Loucy (cell line): ENCODE measurements around the gene PPP2R3B.

Experiments used
- H2AFZ ChIP-seq: fragments of 200-600 bp; sonication (generic); 2 replicates; pipeline ENCODE4 v1.6.0; 2016; ENCODE audit warnings: antibody characterized with exemption, mild to moderate bottlenecking, low read length, moderate library complexity
- H3F3A ChIP-seq: fragments of 200-600 bp; 2 replicates; pipeline ENCODE4 v1.6.0; 2016; ENCODE audit warnings: antibody characterized with exemption, low read depth, mild to moderate bottlenecking
- H3K27me3 ChIP-seq: fragments of 200-600 bp; sonication (generic); 2 replicates; pipeline ENCODE4 v1.6.1; 2014; ENCODE audit warnings: low read length, mild to moderate bottlenecking; ENCODE audit not compliant: insufficient read depth, poor library complexity, severe bottlenecking
- H3K36me3 ChIP-seq: fragments of 200-600 bp; sonication (generic); 2 replicates; pipeline ENCODE4 v1.6.1; 2016; ENCODE audit warnings: low read length; ENCODE audit not compliant: insufficient read depth
- H3K4me1 ChIP-seq: fragments of 200-600 bp; sonication (generic); 2 replicates; pipeline ENCODE4 v1.5.1; 2014; ENCODE audit warnings: low read length, mild to moderate bottlenecking; ENCODE audit not compliant: insufficient read depth, poor library complexity, severe bottlenecking
- H3K4me2 ChIP-seq: fragments of 200-600 bp; sonication (generic); 2 replicates; pipeline ENCODE4 v1.6.0; 2014; ENCODE audit warnings: antibody characterized with exemption, low read length, low read depth, mild to moderate bottlenecking; ENCODE audit not compliant: poor library complexity, severe bottlenecking
- H3K4me3 ChIP-seq: fragments of 200-600 bp; sonication (generic); 2 replicates; pipeline ENCODE4 v1.5.1; 2014; ENCODE audit warnings: low read length, mild to moderate bottlenecking, mixed read lengths; ENCODE audit not compliant: poor library complexity, severe bottlenecking
- H3K79me2 ChIP-seq: fragments of 200-600 bp; sonication (generic); 2 replicates; pipeline ENCODE4 v1.6.1; 2014; ENCODE audit warnings: low read length; ENCODE audit not compliant: insufficient read depth
- H3K9ac ChIP-seq: fragments of 200-600 bp; sonication (generic); 2 replicates; pipeline ENCODE4 v1.6.0; 2014; ENCODE audit warnings: mild to moderate bottlenecking, low read depth, low read length, moderate library complexity; ENCODE audit not compliant: poor library complexity, severe bottlenecking
- H3K9me2 ChIP-seq: fragments of 200-600 bp; sonication (generic); replicated peaks from 2 replicates; pipeline ENCODE4 v1.6.1; 2016; ENCODE audit warnings: low read depth, low read length, mixed read lengths
- H3K9me3 ChIP-seq: fragments of 200-600 bp; sonication (generic); 2 replicates; pipeline ENCODE4 v1.6.1; 2014; ENCODE audit warnings: mild to moderate bottlenecking, antibody characterized with exemption, low read length, low read depth; ENCODE audit not compliant: insufficient read depth
- H4K20me1 ChIP-seq: fragments of 200-600 bp; sonication (generic); 2 replicates; pipeline ENCODE4 v1.6.0; 2014; ENCODE audit warnings: antibody characterized with exemption, low read length, mild to moderate bottlenecking; ENCODE audit not compliant: insufficient read depth, poor library complexity, severe bottlenecking
- CTCF ChIP-seq: fragments of 200-600 bp; sonication (generic); conservative IDR thresholded peaks from 2 replicates; pipeline ENCODE4 v1.5.1; 2014; ENCODE audit warnings: mild to moderate bottlenecking, antibody characterized with exemption, low read length
- EZH2phosphoT487 ChIP-seq: fragments of 200-600 bp; IDR thresholded peaks from 2 replicates; pipeline ENCODE4 v1.6.1; 2018; ENCODE audit warnings: antibody characterized with exemption, mild to moderate bottlenecking, moderate library complexity, borderline replicate concordance

Gene PPP2R3B

GRCh38 chrX:344371-344901, 42.3 kb downstream of the PPP2R3B start:
- no peak overlapping the region for H3K4me2 ChIP-seq
- no peaks in the 10 kb centered on the region for H3K9me2 ChIP-seq
- no peaks in the 10 kb centered on the region for H3K9me3 ChIP-seq
- H3K79me2 ChIP-seq = no peaks in the 10 kb centered on the region
- H2AFZ ChIP-seq = no peak overlapping the region
- TF ChIP-seq EZH2phosphoT487 = no peak
- no peak for TF ChIP-seq CTCF
- H3K27me3 ChIP-seq = no peaks in the 10 kb centered on the region
- no peaks in the 10 kb centered on the region for H4K20me1 ChIP-seq
- H3K4me3 ChIP-seq = no peak overlapping the region
- no peaks in the 10 kb centered on the region for H3F3A ChIP-seq
- H3K9ac ChIP-seq = no peak overlapping the region
- H3K4me1 ChIP-seq = no peaks in the 10 kb centered on the region
- no peaks in the 10 kb centered on the region for H3K36me3 ChIP-seq

GRCh38 chrX:341541-342101, 45.1 kb downstream of the PPP2R3B start:
- no peaks in the 10 kb centered on the region for H3F3A ChIP-seq
- H2AFZ ChIP-seq = no peak overlapping the region
- H3K36me3 ChIP-seq = no peaks in the 10 kb centered on the region
- H3K9me3 ChIP-seq = no peaks in the 10 kb centered on the region
- H3K27me3 ChIP-seq = no peaks in the 10 kb centered on the region
- H3K4me1 ChIP-seq = no peaks in the 10 kb centered on the region
- no peak overlapping the region for H3K9ac ChIP-seq
- no peaks in the 10 kb centered on the region for H3K79me2 ChIP-seq
- no peaks in the 10 kb centered on the region for H3K9me2 ChIP-seq
- no peak for TF ChIP-seq CTCF
- no peak for TF ChIP-seq EZH2phosphoT487
- no peak overlapping the region for H3K4me3 ChIP-seq
- no peaks in the 10 kb centered on the region for H4K20me1 ChIP-seq
- H3K4me2 ChIP-seq = no peak overlapping the region

- no peaks in the 10 kb centered on the region for H3K36me3 ChIP-seq
- no peaks in the 10 kb centered on the region for H3K79me2 ChIP-seq
- H3K9ac ChIP-seq = no peak overlapping the region
- no peaks in the 10 kb centered on the region for H3F3A ChIP-seq
- no peak overlapping the region for H3K4me2 ChIP-seq
- no peak overlapping the region for H3K4me3 ChIP-seq
- H3K4me1 ChIP-seq = no peaks in the 10 kb centered on the region
- no peaks in the 10 kb centered on the region for H3K9me2 ChIP-seq
- H3K27me3 ChIP-seq = no peaks in the 10 kb centered on the region
- no peaks in the 10 kb centered on the region for H4K20me1 ChIP-seq
- H3K9me3 ChIP-seq = no peaks in the 10 kb centered on the region
- H2AFZ ChIP-seq = no peak overlapping the region
- TF ChIP-seq CTCF (no peak), EZH2phosphoT487 (no peak)
These were observed 45.9 kb downstream of the PPP2R3B start for GRCh38 chrX:340641-341423.
